ENCODE data around the gene ZDHHC8. TPM values are rescaled to one million over a fixed set of nuclear protein-coding genes. Genes with fewer than 3 reads are reported as not detected.

The ZDHHC8 gene
- total RNA-seq, 2 donors from 2014 or later = 20.0 to 21.4 TPM

GRCh38 chr22:20095521-20095920 lies 36.1 kb upstream of the ZDHHC8 start:
- Histone ChIP-seq H3K4me3 (no peak overlapping the region), H3K27ac (no peak overlapping the region), H3K27me3 (no peaks in the 10 kb centered on the region), H3K4me1 (no peaks in the 10 kb centered on the region), H3K36me3 (replicated peaks in 1 of 2; ENCODE audit: insufficient read depth in 1 of 2, low read depth in 2 of 2) (peaks cover 0 to 58% of the 10 kb centered on the region in 2 donors), H3K9me3 (no peaks in the 10 kb centered on the region)
- DNase-seq = no peak
- intact Hi-C loops (cut with DNase I) = no loop called here
- ATAC-seq = no peak
- 95 to 98% methylated on average over 4 of the region's 4 CpGs for WGBS, 2 donors
- TF ChIP-seq POLR2A (IDR thresholded peaks at IDR 0.05) = no peak
- TF ChIP-seq CTCF (IDR thresholded peaks at IDR 0.05) = no peak

- ATAC-seq = no peak
- H3K36me3 ChIP-seq (replicated peaks in 1 of 2; ENCODE audit: insufficient read depth in 1 of 2, low read depth in 2 of 2) = peaks cover 0 to 47% of the 10 kb centered on the region in 2 donors
- WGBS, 2 donors = 96 to 100% methylated on average over 2 of the region's 2 CpGs
- TF ChIP-seq CTCF (IDR thresholded peaks at IDR 0.05) (no peak), POLR2A (IDR thresholded peaks at IDR 0.05) (no peak)
- H3K4me1 ChIP-seq = no peaks in the 10 kb centered on the region
- no peak for DNase-seq
- no peaks in the 10 kb centered on the region for H3K27me3 ChIP-seq
- no peak overlapping the region for H3K27ac ChIP-seq
- no peaks in the 10 kb centered on the region for H3K9me3 ChIP-seq
- H3K4me3 ChIP-seq = no peak overlapping the region
- intact Hi-C loops (cut with DNase I) = no loop called here
Observed at GRCh38 chr22:20096574-20097420, 34.8 kb upstream of the ZDHHC8 start.

- H3K4me1 ChIP-seq = no peaks in the 10 kb centered on the region
- no peaks in the 10 kb centered on the region for H3K9me3 ChIP-seq
- WGBS, 2 donors = 93 to 95% methylated on average over 6 of the region's 6 CpGs
- no peak overlapping the region for H3K4me3 ChIP-seq
- TF ChIP-seq POLR2A (IDR thresholded peaks at IDR 0.05) = no peak
- TF ChIP-seq CTCF (IDR thresholded peaks at IDR 0.05) = no peak
- H3K36me3 ChIP-seq (replicated peaks in 1 of 2; ENCODE audit: insufficient read depth in 1 of 2, low read depth in 2 of 2) = peaks cover 0 to 33% of the 10 kb centered on the region in 2 donors
- intact Hi-C loops (cut with DNase I) = no loop called here
- H3K27ac ChIP-seq = no peak overlapping the region
- ATAC-seq (no peak), DNase-seq (no peak)
- no peaks in the 10 kb centered on the region for H3K27me3 ChIP-seq
Observed at GRCh38 chr22:20099099-20099711, 32.4 kb upstream of the ZDHHC8 start.

- intact Hi-C loops (cut with DNase I) = no loop called here
- TF ChIP-seq CTCF (IDR thresholded peaks at IDR 0.05) = no peak
- TF ChIP-seq POLR2A (IDR thresholded peaks at IDR 0.05) = no peak
- H3K4me3 ChIP-seq = no peak overlapping the region
- no peak overlapping the region for H3K27ac ChIP-seq
- 68 to 75% methylated on average over 8 of the region's 8 CpGs for whole genome bisulfite sequencing, 2 donors
- H3K9me3 ChIP-seq = no peaks in the 10 kb centered on the region
- no peaks in the 10 kb centered on the region for H3K4me1 ChIP-seq
- H3K27me3 ChIP-seq = no peaks in the 10 kb centered on the region
- DNase-seq (no peak), ATAC-seq (no peak)
- peaks cover 0 to 31% of the 10 kb centered on the region in 2 donors for H3K36me3 ChIP-seq (replicated peaks in 1 of 2; ENCODE audit: insufficient read depth in 1 of 2, low read depth in 2 of 2)
Observed at GRCh38 chr22:20101638-20102037, 30.0 kb upstream of the ZDHHC8 start.
